ENCODE results near the gene MRPL12.

The MRPL12 gene

DNA sequence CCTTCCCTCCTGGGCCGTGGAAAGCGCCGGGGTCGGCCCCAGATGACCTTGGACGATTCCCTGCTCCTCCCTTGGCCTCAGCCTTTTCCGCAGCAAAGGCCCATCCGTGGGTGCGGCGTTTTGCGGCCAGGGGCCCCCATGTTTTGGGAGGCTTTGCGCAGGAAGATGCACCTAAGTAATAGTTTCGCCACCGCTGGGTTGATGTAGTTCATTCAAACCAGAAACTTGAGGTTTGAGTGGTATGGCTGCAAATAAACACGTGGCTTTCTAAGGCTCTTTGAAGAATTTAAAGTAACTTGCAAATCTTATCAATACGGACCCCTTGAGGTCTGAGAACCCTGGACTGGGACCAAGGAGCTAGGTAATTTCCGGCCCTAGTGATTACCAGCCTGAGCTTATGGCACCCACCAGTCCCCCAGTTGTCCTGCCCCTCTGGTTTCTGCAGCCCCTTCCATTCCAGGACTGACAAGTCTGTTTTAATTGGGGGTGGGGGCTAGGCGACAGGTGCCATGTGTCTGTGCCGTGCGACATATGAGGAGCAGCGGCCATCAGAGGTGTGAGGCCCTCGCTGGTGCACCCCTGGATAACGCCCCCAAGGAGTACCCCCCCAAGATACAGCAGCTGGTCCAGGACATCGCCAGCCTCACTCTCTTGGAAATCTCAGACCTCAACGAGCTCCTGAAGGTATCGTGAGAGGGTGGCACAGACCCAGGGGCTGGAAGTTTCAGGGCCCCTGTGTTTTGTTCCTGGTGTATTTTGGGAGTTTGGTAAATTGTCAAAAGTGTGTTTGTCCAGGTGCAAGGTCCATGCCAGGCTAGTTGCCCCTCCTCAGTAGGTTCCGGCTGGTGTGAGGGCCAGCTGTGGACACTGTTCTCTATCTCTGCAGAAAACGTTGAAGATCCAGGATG is 834 bp downstream of the MRPL12 start:
- no peak for DNase-seq

DNA sequence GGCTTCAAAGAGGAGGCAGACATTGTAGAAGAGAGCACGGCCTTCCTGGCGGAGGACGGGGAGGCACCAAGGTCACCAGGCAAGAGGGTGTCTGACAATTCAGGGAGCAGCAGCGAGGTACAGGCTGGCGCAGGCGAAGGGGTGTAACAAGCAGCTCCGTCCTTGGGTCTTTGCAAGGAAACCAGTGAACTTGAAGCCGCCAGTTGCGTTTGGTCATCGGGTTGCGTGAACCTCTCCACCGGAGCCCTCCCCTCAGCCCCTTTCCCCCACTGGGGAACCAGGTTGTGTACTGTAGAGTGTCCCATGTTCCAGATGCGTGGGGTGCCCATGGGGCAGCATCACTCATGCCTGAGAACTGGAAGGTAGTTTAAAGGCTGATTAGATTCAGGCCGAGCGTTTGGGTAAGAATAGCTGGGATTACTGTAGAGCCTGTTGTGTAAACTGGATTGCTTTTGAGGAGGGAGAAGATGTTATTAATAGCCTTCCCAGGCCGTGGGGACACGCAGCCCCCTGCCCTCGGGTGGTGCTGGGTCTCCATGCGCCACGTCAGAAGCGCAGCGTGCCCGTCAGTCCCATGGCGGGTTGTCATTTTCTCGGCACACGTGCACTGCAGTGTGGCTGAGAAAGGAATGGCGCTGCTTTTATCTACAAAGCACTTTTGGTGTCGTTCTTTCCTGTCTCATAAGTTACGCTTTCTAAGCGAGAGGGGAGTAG is 2.5 kb downstream of the MRPL12 start:
- DNase-seq = no peak

DNA sequence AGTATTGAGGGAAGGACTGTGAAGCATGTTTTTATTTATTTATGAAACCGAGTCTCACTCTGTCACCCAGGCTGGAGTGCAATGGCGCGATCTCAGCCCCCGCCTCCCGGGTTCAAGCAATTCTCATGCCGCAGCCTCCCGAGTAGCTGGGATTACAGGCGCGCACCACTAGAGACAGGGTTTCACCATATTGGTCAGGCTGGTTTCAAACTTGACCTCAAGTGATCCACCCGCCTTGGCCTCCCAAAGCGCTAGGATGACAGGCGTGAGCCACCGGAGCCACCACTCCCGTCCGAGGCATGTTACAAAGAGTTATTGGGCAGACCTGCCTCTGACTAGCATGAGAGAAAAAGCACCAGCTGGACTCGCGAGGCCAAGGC is 3.1 kb downstream of the MRPL12 start:
- no peak for DNase-seq

DNA sequence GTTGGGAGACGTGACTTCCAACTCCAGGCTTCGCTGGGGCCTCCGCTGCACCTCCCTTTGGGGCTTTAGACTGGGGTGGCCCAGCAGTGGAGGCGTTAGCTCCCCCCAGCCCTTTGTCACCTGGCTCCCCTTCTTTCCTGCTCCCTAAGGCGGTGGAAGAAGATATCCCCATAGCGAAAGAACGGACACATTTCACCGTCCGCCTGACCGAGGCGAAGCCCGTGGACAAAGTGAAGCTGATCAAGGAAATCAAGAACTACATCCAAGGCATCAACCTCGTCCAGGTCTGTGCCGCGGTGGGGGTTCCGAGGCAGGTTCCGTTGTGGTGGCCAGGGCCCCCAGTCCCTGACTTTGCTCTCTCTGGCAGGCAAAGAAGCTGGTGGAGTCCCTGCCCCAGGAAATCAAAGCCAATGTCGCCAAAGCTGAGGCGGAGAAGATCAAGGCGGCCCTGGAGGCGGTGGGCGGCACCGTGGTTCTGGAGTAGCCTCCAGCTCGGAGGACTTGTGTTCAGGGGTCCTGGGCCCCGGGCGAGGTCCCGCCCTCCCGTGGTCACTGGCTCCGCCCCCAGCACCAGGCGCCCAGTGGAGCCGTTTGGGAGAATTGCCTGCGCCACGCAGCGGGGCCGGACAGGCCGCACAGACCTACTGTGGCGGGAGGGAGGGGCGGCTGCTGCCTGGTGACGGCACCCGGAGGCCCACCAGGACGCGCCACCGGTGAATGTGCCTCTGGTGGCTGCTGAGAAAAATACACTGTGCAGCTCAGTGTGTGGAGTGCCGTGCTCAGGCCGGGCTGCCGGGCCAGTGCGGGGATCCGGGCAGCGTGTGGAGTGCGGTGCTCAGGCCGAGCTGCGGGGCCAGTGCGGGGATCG is 3.8 kb downstream of the MRPL12 start:
- DNase-seq = no peak

DNA sequence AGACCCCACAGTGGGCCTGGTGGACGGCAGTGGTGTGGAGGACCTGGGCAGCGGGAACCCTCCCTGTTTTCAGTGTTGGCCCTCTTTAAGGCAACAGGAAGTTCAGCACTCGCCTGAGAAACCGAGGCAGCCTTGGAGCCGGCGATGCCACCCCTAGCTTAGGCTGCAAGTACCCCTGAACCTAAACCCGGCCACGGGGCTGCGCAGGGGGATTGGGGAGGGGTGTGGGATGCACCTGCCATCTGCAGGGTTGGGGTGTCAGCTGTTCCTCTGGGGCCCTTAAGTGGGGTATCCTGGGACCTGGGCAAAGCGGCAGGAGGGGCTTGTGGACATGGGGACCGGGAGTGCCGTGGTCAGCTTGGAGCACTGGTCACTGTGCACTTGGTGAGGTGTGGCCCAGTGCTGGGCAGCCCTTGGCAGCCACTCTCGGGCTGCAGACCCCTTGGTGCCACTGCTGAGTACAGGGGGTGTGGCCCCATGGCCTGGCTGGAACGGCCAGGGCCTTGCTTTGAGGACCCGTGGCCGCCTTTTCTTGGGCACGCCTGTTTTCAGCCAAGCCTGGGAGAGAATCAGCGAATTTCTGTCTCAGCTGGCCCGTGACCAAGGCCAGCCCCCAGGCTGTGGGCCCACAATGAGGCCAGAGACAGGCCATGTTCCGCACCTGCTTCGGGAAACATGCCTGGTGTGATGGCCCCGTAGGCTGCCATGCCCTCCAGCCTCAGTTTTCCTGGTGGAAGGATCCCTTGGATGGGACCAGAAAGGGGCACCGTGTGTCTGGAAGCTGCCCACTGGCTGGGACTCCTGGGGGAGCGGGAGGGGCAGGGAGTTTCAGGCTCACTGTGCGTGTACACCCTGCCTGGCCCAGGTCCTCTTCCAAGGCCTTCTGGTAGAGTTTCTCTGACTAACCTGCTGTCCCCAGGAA is 4.8 kb downstream of the MRPL12 start:
- DNase-seq = no peak

DNA sequence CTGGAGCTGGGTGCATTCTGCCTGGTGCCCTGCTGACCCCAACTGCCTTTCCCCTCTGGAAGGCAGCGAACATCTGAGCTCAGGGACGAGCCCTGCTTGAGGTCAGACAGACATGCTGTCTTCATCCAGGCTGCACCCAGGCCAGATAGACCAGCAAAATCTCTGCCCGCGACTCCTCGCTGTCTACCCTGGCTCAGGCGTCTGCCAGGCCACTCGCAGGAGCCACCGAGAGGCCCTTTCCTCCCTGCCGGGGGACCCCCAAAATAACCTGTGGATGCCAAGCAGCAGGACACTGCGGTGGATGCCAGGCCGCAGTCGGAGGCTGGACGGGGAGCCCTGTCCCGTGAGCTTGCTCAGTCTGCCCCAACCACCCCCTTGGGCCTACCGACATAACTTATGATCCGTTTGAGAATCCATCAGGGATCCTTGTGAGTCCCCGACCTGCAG is 5.6 kb downstream of the MRPL12 start:
- no peak for DNase-seq

DNA sequence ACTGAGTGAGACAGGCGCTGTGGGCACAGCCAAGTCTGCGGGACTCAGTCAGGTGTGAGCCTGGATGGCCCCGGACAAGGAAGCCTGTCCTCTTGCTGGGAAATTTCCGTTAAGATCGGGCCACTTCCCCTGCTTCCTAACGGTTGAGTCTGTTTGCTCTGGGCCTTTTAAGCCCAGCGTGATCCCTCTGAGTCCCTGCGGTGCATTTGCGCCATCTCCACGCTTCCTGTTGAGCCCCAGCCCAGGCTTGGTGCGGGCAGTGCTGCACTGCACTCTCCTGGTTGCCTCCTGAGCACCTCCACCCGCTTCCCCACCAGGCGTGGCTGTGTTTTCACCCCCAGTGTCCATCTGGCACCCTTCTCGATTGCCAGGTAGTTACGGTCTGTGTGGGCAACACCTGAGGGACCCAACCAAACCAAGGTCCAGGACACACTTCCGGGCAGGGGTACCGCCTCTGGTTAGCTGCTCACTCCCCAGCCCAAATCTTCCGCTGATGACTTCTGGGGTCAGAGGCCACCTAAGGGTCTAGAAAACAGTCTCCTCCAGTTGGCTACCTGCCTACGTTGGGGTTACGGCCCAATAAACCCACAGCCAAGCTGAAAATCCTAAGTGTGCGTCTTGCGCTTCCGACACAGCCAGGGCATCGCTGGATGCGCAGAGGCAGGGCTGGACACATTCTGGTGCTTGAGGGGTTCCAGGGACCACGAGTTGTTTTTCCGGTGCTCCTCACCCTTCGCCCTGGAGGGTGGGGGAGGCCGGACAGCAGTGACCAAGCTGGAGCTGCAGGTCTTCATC is 7.5 kb downstream of the MRPL12 start:
- DNase-seq = peak; percentile 48

DNA sequence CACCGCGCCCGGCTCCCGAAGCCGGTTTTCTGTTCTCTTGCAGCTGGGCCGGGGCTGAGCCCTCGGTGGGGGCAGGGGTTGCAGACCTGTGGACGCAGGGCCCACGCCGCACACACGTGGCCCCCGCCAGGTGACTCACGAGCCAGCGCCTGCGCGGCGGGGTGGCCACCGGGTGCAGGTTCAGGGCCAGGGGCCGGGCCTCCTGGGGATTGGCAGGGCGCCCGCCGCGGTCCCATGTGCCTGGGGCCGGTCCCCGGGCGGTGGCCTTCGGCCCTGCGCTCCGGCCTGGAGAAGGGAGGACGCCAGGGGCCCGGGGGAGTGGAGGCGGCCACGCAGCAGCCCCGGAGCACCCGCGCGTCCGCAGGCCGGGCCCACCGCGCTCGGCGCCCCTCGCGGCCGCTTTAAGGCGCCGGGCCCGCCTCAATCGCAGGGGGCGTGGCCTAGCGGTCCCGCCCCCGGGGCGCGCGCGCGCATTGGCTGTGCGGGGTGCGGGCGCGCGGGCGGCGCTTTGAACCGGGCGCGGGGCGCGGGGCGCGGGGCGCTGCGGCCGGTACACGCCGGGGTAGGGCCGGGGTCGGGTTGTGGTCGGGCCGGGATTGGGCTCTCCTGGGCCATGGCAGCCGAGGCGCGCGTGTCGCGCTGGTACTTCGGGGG is 8.8 kb downstream of the MRPL12 start, which contains the start of gene SLC25A10:
SLC25A10 (plus strand) TSS at position 471 of the 654 bp plus-strand sequence; CDS start at position 614, 143 bp downstream.
- peak; percentile 80 for DNase-seq

DNA sequence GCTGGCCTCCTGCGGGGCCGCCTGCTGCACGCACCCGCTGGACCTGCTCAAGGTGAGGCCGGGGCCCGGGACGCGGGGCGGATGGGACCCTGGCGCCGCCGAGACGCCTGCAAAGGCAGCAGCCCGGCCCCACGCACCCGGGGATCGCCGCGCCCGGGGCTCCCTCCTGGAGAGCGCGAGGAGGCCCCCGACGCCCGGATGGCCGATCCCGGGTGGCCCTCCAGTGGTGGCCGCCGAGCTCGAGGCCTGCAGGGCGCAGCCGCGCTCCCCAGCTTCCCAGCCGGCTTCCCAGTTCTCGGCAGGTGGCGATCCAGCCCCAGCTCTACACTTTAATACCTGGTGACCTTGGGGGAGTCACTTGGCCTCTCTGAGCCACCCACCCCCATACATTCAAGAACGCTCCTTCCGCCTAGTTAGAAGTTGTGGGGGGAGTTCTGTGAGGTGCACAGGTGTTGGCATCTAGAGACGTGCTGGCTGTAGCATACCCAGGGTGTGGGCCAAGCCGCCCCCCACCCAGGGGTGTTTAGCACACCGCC is 9.4 kb downstream of the MRPL12 start:
- DNase-seq = no peak

DNA sequence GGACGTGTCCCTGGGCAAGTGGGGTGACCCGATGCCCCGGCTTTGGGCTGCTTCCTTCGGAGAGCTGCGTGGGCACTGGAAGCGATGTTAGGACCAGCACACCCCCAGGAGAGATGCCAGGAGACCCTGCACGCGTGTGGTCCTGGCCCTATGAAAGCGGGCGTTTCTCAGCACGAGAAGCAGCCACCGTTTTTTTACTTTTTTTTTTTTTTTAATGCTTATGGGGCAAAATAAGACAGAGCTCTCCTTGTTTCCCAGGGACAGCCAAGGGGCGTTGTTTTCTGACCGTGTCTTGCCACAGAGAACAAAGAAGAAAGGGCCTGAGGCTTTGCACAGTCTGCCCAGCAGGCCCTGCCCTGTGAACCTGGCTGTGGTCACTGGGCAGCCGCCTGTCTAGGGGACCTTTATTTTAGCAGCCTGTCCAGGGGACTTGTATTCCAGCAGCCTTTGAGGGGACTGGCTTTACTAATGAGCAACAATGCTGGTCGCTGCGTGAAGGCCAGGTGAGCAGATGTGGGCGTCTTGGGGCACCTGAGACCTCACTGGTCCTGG is 9.9 kb downstream of the MRPL12 start:
- DNase-seq = no peak

DNA sequence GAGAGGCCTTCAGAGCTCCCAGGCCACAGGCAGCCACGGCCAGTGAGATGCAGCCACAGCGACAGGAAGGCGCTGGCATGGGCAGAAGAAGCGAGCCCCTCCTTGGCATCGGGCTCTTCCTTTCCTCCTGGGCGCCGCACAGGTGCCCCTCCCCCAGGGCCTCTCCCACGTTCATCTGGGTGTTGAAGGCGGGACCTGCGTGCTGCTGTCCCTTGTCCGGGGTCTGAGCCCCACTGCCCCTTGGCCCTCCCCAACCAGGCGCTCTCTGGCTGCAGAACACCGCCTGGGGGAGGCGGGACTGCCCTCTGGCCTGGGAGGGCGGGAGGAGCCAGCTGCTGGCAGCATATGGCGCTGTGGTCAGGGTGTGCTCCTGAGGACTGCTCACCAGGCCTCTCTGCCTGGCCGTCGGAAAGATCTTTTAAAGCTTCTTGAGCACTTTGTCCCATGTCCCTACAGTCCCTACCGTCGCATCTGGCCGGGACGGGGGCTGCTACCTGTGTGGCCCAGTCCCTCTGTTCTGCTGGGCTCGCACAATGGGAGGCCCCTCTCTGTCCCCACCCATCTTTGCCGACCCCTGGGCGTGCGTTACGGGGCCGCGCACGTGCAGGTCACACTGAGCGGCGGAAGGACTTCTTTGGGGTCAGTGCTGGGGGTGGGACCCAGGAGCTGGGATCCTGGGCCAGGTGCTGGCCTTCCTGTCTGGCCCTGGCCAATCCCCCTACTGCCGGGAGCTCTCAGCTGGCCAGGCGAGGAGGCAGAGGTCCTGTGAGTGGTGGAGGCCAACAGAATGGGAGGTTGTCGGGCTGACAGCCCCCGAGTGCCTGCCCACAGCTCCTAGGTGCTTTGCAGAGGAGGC is 10.6 kb downstream of the MRPL12 start:
- peak; percentile 29 for DNase-seq

DNA sequence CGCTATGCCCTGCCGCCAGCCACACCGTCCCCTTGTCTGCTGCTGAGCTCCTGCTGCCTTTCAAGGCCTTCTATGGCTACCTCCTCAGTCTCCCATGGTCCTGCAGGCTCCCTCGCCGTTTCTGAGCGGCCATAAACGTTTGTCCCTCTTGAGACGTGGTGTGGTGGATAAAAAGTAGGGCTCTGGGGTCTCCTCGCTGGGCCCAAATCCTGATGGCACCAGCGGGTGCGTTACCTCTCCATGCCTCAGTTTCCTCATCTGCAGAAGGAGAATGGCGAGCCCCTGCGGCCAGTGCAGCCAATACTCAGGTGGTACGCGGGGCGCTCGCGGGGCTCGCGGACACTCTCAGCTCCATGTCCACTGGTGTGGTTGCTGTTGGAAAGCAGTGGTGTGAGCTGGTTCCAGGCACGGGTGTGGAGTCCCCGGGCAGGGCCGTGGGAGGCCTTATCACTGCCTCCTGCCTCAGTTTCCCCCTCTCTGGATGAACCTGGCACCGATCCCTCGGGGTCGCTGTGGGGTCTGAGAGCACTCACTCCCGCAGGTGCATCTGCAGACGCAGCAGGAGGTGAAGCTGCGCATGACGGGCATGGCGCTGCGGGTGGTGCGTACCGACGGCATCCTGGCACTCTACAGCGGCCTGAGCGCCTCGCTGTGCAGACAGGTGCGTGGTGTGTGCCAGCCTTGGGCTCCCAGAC is 11.4 kb downstream of the MRPL12 start:
- no peak for DNase-seq

DNA sequence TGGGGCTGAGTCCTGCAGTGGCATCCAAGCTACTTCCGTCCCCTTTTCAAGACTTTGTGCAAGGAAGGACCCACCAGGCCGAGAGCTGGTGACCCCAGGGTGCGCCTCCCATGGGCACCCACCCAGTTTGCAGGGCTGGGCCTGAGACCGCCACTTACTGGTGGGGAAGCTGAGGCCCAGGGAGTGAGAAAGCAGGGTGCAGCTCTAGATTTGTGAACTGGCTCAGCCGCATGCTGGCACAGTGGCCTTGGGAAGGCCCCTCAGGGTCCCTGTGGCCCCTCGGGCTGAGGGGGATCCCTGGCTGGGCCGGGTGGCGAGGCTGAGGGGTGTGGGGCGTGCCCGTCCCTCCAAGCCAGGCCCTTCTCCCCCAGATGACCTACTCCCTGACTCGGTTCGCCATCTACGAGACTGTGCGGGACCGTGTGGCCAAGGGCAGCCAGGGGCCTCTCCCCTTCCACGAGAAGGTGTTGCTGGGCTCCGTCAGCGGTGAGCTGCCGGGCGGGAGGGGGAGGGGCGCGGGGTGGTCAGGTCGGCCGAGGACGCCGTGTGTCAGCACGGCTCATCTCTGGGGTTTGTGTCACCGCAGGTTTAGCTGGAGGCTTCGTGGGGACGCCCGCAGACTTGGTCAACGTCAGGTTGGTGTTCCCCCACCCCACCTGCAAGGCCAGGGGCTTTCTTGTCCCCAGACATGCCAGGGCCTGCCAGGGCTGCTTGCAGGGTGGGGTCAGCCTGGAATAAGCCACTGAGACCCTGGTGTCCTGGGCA is 12.1 kb downstream of the MRPL12 start:
- DNase-seq = no peak

DNA sequence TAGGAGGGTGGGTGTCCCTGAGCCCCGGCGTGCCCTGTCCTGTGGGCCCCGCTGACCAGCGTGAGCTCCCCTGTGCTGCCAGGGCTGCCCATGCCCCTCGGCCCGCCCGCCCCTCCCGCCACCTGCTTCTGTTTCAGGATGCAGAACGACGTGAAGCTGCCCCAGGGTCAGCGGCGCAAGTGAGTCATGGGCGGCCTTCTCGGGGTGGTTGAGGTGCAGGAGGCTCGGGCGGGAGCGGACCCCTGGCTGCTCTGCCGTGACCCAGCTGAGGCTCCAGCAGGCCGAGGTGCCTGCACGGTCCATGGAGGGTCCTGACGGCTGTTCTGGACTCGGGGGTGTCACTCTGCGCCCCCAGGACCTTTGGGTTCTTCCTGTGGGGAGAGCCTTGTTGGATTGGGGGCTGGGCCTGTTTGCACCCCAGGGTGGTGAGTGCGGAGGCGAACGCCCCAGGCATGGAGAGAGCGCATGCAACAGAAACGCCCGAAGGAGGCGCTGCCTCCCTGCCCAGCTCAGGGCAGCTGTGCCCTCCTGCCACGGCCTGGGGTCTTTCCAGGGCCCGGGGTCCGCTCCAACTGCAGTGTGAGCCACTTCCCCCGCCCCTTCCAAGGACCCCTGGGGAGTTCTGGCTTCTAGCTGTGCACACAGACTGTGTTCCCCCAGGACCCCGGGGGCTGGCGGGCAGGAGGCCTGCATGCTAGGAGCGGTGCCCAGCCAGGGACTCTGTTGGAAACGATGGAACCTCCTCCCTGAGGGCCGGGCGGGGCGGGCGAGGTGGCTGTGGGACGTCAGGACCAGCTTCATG is 12.9 kb downstream of the MRPL12 start:
- DNase-seq = no peak

DNA sequence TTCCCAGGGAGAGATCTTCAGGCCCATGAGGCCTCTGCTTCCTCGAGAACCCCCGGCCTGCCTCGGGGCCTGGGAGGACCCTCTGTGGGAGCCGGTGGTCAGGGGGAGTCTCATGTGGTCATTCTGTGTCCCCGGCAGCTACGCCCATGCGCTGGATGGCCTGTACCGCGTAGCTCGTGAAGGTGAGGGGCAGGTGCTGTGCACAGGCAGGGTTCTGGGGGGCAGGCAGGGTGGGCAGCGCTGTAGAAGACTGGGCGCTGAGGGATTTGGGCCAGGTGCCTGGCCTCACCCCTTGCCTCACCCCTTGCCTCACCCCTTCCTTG is 13.5 kb downstream of the MRPL12 start:
- DNase-seq = no peak

DNA sequence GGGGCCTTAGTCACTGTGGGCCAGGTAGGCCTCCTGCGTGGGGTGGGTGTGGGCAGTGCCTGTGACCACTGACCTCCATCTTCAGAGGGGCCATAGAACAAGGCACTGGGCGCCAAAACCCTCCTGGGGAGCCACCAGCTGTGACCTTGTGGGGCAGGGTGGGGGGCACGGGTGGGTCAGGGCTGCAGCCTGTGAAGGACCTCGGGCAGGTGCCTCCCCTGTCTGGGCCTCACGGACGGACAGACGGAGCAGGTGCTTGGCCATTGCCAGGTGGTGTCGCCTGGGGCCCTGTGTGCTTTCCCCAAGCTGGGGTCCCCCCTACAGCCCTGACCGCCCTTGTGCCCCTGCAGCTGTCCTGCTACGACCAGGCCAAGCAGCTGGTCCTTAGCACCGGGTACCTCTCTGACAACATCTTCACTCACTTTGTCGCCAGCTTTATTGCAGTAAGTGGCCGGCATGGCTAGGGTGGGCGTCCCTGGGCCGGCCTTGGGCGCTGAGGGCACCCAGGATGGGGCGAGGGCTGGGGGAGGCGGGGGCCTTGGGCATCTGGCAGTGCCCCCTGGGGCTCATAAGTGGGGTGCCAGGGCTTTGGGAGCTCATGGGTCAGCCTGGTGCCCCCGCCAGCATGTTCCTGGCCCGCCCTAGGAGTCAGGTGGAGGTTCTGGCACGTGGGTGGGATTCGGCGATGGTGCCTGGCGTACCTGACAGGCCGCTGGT is 14.0 kb downstream of the MRPL12 start:
- no peak for DNase-seq

Data from SHP77 treated with DMSO at 0.1 percent for 48 hours (cell line).